Neutrophil (primary cell): ENCODE data around the gene MAP2K1.

ENCODE experiments used
- H3K27ac ChIP-seq: fragments of 200-600 bp; sonication (generic); 2 replicates; pipeline ENCODE4 v1.5.1; 2016; ENCODE audit warnings: mild to moderate bottlenecking, moderate library complexity
- H3K27me3 ChIP-seq: fragments of 200-600 bp; sonication (generic); 2 replicates; pipeline ENCODE4 v1.6.0; 2016; ENCODE audit warnings: mild to moderate bottlenecking
- H3K36me3 ChIP-seq: fragments of 200-600 bp; sonication (generic); 2 replicates; pipeline ENCODE4 v1.5.1; 2017
- H3K4me1 ChIP-seq, 2 experiments: fragments of 200-600 bp in 1 of 2; sonication (generic) in 1 of 2; 1 replicate in 1 of 2; 2 replicates in 1 of 2; pipeline versions ENCODE4 v1.5.1 to v1.6.1; 2013 to 2016; ENCODE audit warnings: low read depth in 1 of 2, low read length in 1 of 2, mild to moderate bottlenecking in 1 of 2, moderate library complexity in 1 of 2; ENCODE audit not compliant: control insufficient read depth in 1 of 2, insufficient read depth in 1 of 2
- H3K4me3 ChIP-seq, 2 experiments: fragments of 200-600 bp in 1 of 2; sonication (generic) in 1 of 2; 1 replicate in 1 of 2; 2 replicates in 1 of 2; pipeline ENCODE4 v1.5.1; 2013 to 2016; ENCODE audit warnings: low read depth in 1 of 2, low read length in 1 of 2, mild to moderate bottlenecking in 1 of 2, moderate library complexity in 1 of 2
- H3K9me3 ChIP-seq: fragments of 200-600 bp; sonication (generic); 2 replicates; pipeline ENCODE4 v1.5.1; 2016
- TF ChIP-seq, protein P1 (sequence below): fragments of 200-600 bp; sonication (generic); IDR thresholded peaks from 2 replicates; pipeline ENCODE4 v1.5.1; 2016; ENCODE audit warnings: antibody characterized with exemption

MAP2K1 gene

DNA sequence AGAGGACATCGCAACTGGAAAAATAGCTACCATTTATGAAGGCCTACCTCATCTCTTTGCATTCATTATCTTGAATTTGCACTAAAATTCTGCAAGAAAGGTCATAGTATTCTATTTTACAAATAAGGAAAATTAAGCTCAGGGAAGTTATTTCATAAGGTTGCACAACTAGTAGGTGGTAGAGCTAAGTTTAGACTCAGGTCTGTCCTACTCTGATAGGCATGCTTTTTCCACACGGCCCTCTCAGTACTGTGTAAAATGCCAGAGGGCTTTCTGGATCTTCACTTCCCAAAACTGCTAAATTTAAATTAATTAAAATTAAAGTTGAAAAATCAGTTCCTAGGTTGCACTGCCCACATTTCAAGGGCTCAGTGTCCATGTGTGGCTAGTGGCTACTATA is 18.3 kb downstream of the MAP2K1 start:
- TF ChIP-seq, protein P1, sequence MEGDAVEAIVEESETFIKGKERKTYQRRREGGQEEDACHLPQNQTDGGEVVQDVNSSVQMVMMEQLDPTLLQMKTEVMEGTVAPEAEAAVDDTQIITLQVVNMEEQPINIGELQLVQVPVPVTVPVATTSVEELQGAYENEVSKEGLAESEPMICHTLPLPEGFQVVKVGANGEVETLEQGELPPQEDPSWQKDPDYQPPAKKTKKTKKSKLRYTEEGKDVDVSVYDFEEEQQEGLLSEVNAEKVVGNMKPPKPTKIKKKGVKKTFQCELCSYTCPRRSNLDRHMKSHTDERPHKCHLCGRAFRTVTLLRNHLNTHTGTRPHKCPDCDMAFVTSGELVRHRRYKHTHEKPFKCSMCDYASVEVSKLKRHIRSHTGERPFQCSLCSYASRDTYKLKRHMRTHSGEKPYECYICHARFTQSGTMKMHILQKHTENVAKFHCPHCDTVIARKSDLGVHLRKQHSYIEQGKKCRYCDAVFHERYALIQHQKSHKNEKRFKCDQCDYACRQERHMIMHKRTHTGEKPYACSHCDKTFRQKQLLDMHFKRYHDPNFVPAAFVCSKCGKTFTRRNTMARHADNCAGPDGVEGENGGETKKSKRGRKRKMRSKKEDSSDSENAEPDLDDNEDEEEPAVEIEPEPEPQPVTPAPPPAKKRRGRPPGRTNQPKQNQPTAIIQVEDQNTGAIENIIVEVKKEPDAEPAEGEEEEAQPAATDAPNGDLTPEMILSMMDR = no peak
- Histone ChIP-seq H3K4me3 (peak overlapping the region; percentile 36 to 41), H3K36me3 (no peaks in the 10 kb centered on the region), H3K27ac (peak overlapping the region; percentile 73), H3K9me3 (no peaks in the 10 kb centered on the region), H3K4me1 (peaks cover 86 to 87% of the 10 kb centered on the region in 2 experiments), H3K27me3 (no peaks in the 10 kb centered on the region)

DNA sequence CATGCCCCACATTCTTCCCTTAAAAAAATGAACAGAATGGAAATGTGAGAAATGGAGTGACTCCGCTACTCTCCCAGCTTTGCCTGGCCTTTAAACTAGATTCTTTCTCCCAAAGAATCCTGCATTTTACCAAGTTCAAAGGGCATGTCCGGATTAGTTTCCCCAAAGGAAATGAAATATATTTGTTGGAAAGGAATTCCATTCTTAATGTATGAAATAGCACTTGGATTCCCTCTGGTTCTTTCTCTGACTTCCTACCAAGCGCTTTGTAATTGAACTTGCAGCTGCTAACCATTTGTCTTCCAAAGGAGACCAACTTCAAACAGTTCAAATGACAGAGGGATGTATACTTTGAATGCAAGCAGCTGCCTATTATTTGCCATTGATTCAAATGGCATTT is 18.9 kb downstream of the MAP2K1 start:
- H3K9me3 ChIP-seq = no peaks in the 10 kb centered on the region
- no peaks in the 10 kb centered on the region for H3K27me3 ChIP-seq
- H3K27ac ChIP-seq = peak overlapping the region; percentile 73
- H3K4me3 ChIP-seq = no peak overlapping the region
- peaks cover 86 to 87% of the 10 kb centered on the region in 2 experiments for H3K4me1 ChIP-seq
- H3K36me3 ChIP-seq = no peaks in the 10 kb centered on the region
- TF ChIP-seq, protein P1 = no peak

DNA sequence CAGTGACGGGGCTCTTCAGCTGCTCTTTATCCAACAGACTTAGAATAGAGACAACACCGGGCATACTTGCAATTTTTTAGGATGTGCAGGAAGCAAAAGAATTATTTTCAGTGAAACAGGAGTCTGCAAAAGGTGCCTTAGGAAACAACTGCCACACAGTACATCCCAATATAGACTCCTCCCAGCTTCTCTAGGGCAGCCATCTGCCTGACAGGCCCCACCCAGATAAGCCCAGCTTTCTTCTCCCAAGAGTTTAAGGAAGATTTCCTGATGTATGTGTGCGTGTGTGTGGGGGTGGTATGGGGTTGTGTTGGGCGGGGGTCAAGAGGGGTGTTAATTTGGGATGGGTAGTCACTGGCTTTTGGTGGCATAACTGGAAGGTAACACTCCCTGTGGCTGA is 21.5 kb downstream of the MAP2K1 start:
- TF ChIP-seq, protein P1 = no peak
- no peak overlapping the region for H3K4me3 ChIP-seq
- no peaks in the 10 kb centered on the region for H3K9me3 ChIP-seq
- no peaks in the 10 kb centered on the region for H3K27me3 ChIP-seq
- H3K27ac ChIP-seq = no peak overlapping the region
- H3K4me1 ChIP-seq = peaks cover 82 to 84% of the 10 kb centered on the region in 2 experiments
- H3K36me3 ChIP-seq = no peaks in the 10 kb centered on the region

DNA sequence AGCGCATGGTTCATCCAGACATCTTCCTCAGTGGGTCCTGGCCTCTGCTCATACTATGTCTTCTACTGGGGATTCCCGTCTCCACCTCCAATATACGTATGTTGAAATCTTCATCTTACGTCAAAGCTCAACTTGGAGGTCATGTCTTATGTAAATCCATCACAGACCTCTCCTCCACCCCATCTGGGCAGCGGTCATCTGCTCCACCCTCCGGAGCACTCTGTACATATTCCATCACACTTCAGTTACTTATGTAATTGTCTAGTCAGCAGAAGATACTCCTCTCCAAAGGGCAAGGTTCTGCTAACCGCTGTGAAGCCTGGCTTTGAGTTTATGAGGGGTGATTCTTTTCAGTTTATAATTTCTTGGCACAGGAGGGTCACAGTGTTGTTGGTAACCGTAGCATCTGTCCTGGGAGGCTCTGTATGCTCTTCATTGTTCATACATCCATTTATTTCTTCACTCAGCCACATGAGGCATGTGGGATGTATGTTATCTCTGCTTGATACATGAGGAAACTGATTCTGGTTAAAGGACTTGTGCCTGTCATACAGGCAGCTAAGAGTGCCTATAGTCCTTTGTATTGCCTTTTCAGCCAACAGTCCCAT is 22.1 kb downstream of the MAP2K1 start:
- Histone ChIP-seq H3K27me3 (no peaks in the 10 kb centered on the region), H3K4me3 (no peak overlapping the region), H3K4me1 (peaks cover 76 to 79% of the 10 kb centered on the region in 2 experiments), H3K9me3 (no peaks in the 10 kb centered on the region), H3K27ac (peak overlapping the region; percentile 42), H3K36me3 (no peaks in the 10 kb centered on the region)
- TF ChIP-seq, protein P1 = no peak

DNA sequence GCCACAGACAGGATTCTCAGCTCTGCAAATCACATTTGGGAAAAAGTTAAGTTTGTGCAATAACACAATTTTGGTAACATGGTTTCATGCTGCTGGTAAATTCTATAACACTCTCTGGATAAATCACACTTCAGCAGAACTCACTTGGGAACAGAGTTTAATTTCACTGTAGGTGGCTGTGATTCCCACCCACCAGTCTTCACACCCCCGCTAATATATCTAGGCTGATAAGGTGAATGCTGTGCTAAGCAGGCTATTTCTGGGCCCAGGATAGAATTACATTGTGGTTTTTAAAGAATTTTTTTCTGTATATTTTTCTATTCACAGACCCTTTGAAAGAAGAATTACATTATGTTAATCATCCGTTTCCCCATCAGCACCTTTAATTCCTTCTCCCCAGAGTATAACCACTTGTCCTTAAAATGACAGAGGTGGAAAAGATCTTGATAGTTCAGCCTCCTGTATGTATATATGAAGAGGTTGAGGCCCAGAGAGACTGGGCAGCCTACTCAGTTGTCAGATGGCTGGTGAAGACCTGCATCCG is 22.9 kb downstream of the MAP2K1 start:
- peaks cover 68 to 70% of the 10 kb centered on the region in 2 experiments for H3K4me1 ChIP-seq

More for the DNA sequence above, 22.9 kb downstream of the MAP2K1 start:
- no peaks in the 10 kb centered on the region for H3K9me3 ChIP-seq
- H3K27me3 ChIP-seq = no peaks in the 10 kb centered on the region
- no peaks in the 10 kb centered on the region for H3K36me3 ChIP-seq
- H3K27ac ChIP-seq = no peak overlapping the region
- TF ChIP-seq, protein P1 = no peak
- no peak overlapping the region for H3K4me3 ChIP-seq
